Type B pancreatic cell (in vitro differentiated cells): Measurements from ENCODE around the gene LRP1B. TPM values are rescaled to one million over a fixed set of nuclear protein-coding genes. Genes with fewer than 3 reads are reported as not detected.

Experiments
- DNase-seq: peaks from one replicate; pipeline ENCODE4 v3.0.0; 2021; ENCODE audit warnings: mixed read lengths; ENCODE audit not compliant: unreplicated experiment; ENCODE audit errors: extremely low spot score
- H3K27ac Mint-ChIP-seq: 2 replicates; pipeline ENCODE4 v1.8.0; 2021; ENCODE audit warnings: mild to moderate bottlenecking, mixed read lengths
- H3K27me3 Mint-ChIP-seq: 2 replicates; pipeline ENCODE4 v1.8.0; 2021; ENCODE audit warnings: mixed read lengths
- H3K36me3 Mint-ChIP-seq: 2 replicates; pipeline ENCODE4 v1.8.0; 2021; ENCODE audit warnings: mixed read lengths
- H3K4me1 Mint-ChIP-seq: one replicate; pipeline ENCODE4 v1.8.0; 2021; ENCODE audit warnings: mixed read lengths; ENCODE audit not compliant: unreplicated experiment
- H3K4me3 Mint-ChIP-seq: 2 replicates; pipeline ENCODE4 v1.8.0; 2021; ENCODE audit warnings: mild to moderate bottlenecking, mixed read lengths
- H3K9me3 Mint-ChIP-seq: 2 replicates; pipeline ENCODE4 v1.8.0; 2021; ENCODE audit warnings: mixed read lengths
- CTCF ChIP-seq: fragments of 200-600 bp; sonication (generic); conservative IDR thresholded peaks from 2 replicates; pipeline ENCODE4 v1.5.0; 2021; ENCODE audit warnings: antibody characterized with exemption, mild to moderate bottlenecking
- total RNA-seq: library from RNA; stranded (reverse); gene quantifications from 2 replicates; pipeline ENCODE4 v1.2.1, GENCODE V29; 2021; ENCODE audit warnings: low replicate concordance

Gene LRP1B
- total RNA-seq, 1 donor from 2014 or later, result 16.0 TPM

DNA sequence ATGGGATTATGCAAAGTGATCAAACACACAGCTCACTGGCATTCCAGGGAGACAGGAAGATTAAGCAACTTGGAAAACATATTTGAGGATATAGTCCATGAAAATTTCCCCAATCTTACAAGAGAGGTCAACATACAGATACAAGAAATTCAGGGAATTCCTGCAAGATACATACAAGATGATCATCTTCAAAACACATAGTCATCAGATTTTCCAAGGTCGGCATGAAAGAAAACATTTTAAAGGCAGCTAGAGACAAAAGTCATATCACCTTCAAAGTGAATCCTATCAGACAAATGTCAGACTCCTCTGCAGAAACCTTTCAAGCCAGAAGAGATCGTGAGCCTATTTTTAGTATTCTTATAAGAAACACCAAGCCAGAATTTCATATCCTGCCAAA, 1188.5 kb downstream of the LRP1B start:
- H3K4me1 Mint-ChIP-seq, result no peaks in the 10 kb centered on the region
- H3K4me3 Mint-ChIP-seq, result no peak overlapping the region
- no peak for DNase-seq
- no peak overlapping the region for H3K27ac Mint-ChIP-seq
- no peaks in the 10 kb centered on the region for H3K9me3 Mint-ChIP-seq
- H3K36me3 Mint-ChIP-seq, result no peaks in the 10 kb centered on the region
- no peak for TF ChIP-seq CTCF
- no peaks in the 10 kb centered on the region for H3K27me3 Mint-ChIP-seq

DNA sequence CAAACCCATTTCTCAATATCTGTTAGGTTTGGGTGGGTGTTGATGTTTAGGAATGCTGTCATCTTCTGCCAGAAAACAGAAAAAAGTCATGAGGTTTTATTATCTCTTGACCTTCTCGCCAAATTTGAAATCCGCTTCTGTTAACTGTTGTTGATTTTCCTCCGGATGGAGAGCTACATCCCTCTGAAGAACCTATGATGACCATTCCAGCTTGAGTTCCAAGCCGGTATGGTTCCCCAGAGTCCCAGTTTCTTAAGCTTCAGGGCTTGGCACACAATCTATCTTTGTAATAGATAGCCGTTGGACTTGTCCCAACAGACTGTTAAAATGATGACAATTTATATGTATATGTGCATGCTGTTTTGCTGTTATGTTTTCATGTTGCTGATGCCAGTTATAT, 1201.0 kb downstream of the LRP1B start:
- no peaks in the 10 kb centered on the region for H3K9me3 Mint-ChIP-seq
- no peaks in the 10 kb centered on the region for H3K36me3 Mint-ChIP-seq
- no peak overlapping the region for H3K4me3 Mint-ChIP-seq
- no peak overlapping the region for H3K27ac Mint-ChIP-seq
- no peaks in the 10 kb centered on the region for H3K27me3 Mint-ChIP-seq
- TF ChIP-seq CTCF, result no peak
- H3K4me1 Mint-ChIP-seq, result no peaks in the 10 kb centered on the region
- no peak for DNase-seq

DNA sequence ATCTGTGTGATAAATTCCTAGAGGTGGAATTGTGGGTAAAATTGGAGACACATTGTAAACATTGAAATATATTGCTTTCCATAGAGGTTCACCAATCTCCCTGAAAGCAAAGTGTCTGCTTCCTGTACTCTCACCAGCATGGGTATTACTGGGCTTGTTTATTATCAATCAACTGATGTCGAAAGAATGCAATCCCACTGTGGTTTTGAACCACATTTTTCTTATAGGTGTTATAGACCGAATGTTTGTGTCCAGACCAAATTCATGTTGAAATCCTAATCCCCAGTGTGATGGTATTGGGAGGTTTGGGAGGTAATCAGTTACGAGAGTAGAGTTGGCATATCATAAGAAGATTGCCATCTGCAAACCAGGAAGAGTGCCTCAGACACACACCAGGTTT, 1212.4 kb downstream of the LRP1B start:
- no peak overlapping the region for H3K4me3 Mint-ChIP-seq
- no peaks in the 10 kb centered on the region for H3K4me1 Mint-ChIP-seq
- no peak for TF ChIP-seq CTCF
- no peaks in the 10 kb centered on the region for H3K27me3 Mint-ChIP-seq
- no peaks in the 10 kb centered on the region for H3K36me3 Mint-ChIP-seq
- no peak overlapping the region for H3K27ac Mint-ChIP-seq
- no peaks in the 10 kb centered on the region for H3K9me3 Mint-ChIP-seq
- no peak for DNase-seq

GRCh38 chr2:140916410-140916809, 1214.4 kb downstream of the LRP1B start:
- no peak for TF ChIP-seq CTCF
- no peak for DNase-seq
- Mint-ChIP-seq H3K27ac (no peak overlapping the region), H3K9me3 (no peaks in the 10 kb centered on the region), H3K4me1 (no peaks in the 10 kb centered on the region), H3K27me3 (no peaks in the 10 kb centered on the region), H3K4me3 (no peak overlapping the region), H3K36me3 (no peaks in the 10 kb centered on the region)

DNA sequence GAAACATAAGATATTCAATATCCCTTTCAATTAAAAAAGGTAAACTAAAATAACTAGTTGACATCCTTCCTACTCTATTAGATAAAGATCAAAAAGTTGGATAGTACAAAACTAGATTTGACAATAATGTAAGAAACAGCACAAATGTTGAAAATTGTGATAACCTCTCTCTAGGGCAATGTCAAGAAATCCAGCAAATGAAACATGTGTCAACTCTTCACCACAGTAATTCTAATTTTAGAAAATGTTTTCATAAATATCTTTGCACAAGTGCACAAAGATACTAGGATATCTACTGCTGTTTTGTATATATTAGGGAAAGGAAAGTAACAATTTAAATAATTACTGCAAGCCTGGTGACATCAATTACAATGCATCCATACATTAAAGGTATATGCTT, 1220.1 kb downstream of the LRP1B start:
- Mint-ChIP-seq H3K4me1 (no peaks in the 10 kb centered on the region), H3K36me3 (no peaks in the 10 kb centered on the region), H3K27me3 (no peaks in the 10 kb centered on the region), H3K4me3 (no peak overlapping the region), H3K9me3 (no peaks in the 10 kb centered on the region), H3K27ac (no peak overlapping the region)
- no peak for DNase-seq
- no peak for TF ChIP-seq CTCF
